BLaER1 (cell line): ENCODE measurements around the gene RECK.
A peak's percentile ranks its signal among the peaks of the same experiment; 100 is the strongest.

Experiments
- H3K27ac ChIP-seq: shearing (Covaris generic); formaldehyde crosslinking; 2 replicates; pipeline ENCODE4 v1.8.1; 2022
- H3K27me3 ChIP-seq: shearing (Covaris generic); formaldehyde crosslinking; 2 replicates; pipeline ENCODE4 v1.8.1; 2022
- H3K36me3 ChIP-seq: shearing (Covaris generic); formaldehyde crosslinking; 2 replicates; pipeline ENCODE4 v1.8.1; 2022
- H3K4me1 ChIP-seq: shearing (Covaris generic); formaldehyde crosslinking; 2 replicates; pipeline ENCODE4 v1.8.1; 2022
- H3K4me2 ChIP-seq: shearing (Covaris generic); formaldehyde crosslinking; 2 replicates; pipeline ENCODE4 v1.8.1; 2022
- H3K4me3 ChIP-seq: shearing (Covaris generic); formaldehyde crosslinking; 2 replicates; pipeline ENCODE4 v1.8.1; 2022
- H3K9ac ChIP-seq: shearing (Covaris generic); formaldehyde crosslinking; 2 replicates; pipeline ENCODE4 v1.8.1; 2022
- H3K9me3 ChIP-seq: shearing (Covaris generic); formaldehyde crosslinking; 2 replicates; pipeline ENCODE4 v1.8.1; 2022
- H4K20me1 ChIP-seq: shearing (Covaris generic); formaldehyde crosslinking; 2 replicates; pipeline ENCODE4 v1.8.1; 2022
- Cebpa-rat ChIP-seq: shearing (Covaris generic); IDR thresholded peaks from 2 replicates; pipeline ENCODE4 v1.8.1; 2022

Gene RECK

DNA sequence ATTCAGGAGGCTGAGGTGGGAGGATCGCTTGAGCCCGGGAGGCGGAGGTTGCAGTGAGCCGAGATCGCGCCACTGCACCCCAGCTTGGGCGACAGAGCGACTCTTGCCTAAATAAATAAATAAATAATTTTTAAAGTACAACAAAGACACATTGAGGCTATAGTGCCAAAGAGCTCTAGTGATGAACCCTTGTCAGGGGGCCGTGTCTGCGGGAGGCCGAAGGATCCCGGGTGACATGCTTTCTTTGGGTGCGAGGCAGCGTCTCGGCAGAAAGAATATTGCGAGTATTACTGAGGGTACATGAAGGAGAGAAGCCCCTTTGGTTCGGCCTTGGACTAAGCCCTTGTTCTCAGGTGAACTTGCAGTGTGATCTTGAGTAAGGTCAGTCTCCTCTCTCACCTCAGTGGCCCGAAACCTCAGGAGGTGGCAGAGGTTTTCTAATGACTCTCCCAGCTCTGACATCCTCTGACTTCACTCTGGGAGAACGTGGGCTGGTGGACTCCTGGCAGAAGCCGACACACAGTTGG, 397 bp upstream of the RECK start:
- Histone ChIP-seq H3K36me3 (no peaks in the 10 kb centered on the region), H3K4me2 (peak overlapping the region; percentile 90), H3K4me3 (peak overlapping the region; percentile 86), H3K9me3 (no peaks in the 10 kb centered on the region), H3K4me1 (peaks cover 53% of the 10 kb centered on the region), H4K20me1 (peaks cover 27% of the 10 kb centered on the region; the same call in 1 of the 2 replicates), H3K27ac (peak overlapping the region; percentile 85; the same call in 1 of the 2 replicates), H3K27me3 (no peaks in the 10 kb centered on the region), H3K9ac (peak overlapping the region; percentile 85)
- TF ChIP-seq Cebpa-rat, result no peak

- peaks cover 56% of the 10 kb centered on the region for H3K4me1 ChIP-seq
- H3K27ac ChIP-seq, result peak overlapping the region; percentile 85
- H3K4me2 ChIP-seq, result peak overlapping the region; percentile 90
- H4K20me1 ChIP-seq, result peaks cover 37% of the 10 kb centered on the region; the same call in 1 of the 2 replicates
- no peak for TF ChIP-seq Cebpa-rat
- H3K9ac ChIP-seq, result peak overlapping the region; percentile 85
- H3K9me3 ChIP-seq, result no peaks in the 10 kb centered on the region
- no peaks in the 10 kb centered on the region for H3K36me3 ChIP-seq
- H3K27me3 ChIP-seq, result no peaks in the 10 kb centered on the region
- H3K4me3 ChIP-seq, result peak overlapping the region; percentile 86
Measured at GRCh38 chr9:36037549-36038122, 923 bp downstream of the RECK start.

DNA sequence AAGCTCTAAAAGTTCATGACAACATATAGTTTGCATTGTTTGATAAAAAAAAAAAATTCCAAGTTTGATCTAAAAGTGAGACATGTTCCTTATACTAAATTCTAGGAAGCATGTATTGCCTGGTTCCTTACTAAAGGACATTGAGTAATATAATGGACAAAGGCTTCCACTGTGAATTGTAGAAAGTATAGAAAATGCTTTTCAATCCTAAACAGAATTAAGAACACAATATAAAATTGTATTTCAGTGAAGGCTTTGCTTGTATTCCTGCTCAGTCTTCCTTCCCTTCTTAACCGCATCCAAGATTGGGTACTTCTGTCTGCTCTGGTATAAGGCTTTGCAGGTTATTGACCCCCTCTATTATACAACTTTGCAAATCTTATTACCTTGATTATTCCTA, 2.4 kb downstream of the RECK start:
- H3K9me3 ChIP-seq, result peaks cover 11% of the 10 kb centered on the region
- H3K9ac ChIP-seq, result no peak overlapping the region
- H3K4me3 ChIP-seq, result no peak overlapping the region
- no peak overlapping the region for H3K27ac ChIP-seq
- no peaks in the 10 kb centered on the region for H3K27me3 ChIP-seq
- peaks cover 58% of the 10 kb centered on the region for H3K4me1 ChIP-seq
- H3K4me2 ChIP-seq, result peak overlapping the region; percentile 90
- peaks cover 37% of the 10 kb centered on the region; the same call in 1 of the 2 replicates for H4K20me1 ChIP-seq
- H3K36me3 ChIP-seq, result peaks cover 6% of the 10 kb centered on the region; the same call in 1 of the 2 replicates
- no peak for TF ChIP-seq Cebpa-rat

GRCh38 chr9:36039696-36040095, 3.0 kb downstream of the RECK start:
- TF ChIP-seq Cebpa-rat, result no peak
- no peak overlapping the region for H3K27ac ChIP-seq
- peaks cover 6% of the 10 kb centered on the region; the same call in 1 of the 2 replicates for H3K36me3 ChIP-seq
- no peak overlapping the region for H3K4me3 ChIP-seq
- H3K9me3 ChIP-seq, result peaks cover 14% of the 10 kb centered on the region
- H3K9ac ChIP-seq, result no peak overlapping the region
- H4K20me1 ChIP-seq, result peaks cover 37% of the 10 kb centered on the region; the same call in 1 of the 2 replicates
- peaks cover 62% of the 10 kb centered on the region for H3K4me1 ChIP-seq
- H3K4me2 ChIP-seq, result peak overlapping the region; percentile 90
- H3K27me3 ChIP-seq, result no peaks in the 10 kb centered on the region

DNA sequence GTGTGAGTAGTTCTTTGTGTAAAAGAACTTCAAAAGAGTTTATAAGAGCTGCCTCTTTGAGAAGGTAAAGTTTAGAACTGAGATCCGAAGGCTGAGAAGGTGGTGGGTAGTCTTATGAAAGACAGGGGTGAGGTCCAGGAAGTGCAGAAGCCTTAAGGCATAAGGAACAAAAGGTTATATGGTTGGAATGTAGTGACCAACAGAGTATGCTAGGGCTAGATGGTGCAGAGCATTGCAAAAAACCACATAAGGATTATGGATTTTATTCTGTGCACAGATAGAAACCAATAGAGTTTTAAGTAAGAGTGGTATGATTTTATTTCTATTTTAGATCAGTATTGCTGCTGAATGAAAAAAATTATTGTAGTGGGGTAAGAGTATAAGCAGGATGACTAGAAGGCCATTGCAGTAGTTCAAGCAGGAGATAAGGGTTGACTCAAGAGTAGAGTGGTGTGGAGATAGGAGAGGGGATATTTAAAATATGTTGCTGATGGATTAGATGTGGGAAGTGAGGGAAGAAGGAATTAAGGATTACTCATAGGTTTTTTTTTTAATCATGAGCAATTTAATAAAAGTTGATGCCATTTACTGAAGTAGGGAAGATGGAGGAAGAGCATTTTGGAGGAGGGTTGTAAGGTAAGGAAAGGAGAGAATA, 3.7 kb downstream of the RECK start:
- H3K4me2 ChIP-seq, result peak overlapping the region; percentile 83
- H3K9me3 ChIP-seq, result peaks cover 14% of the 10 kb centered on the region
- no peak overlapping the region for H3K4me3 ChIP-seq
- H4K20me1 ChIP-seq, result peaks cover 37% of the 10 kb centered on the region; the same call in 1 of the 2 replicates
- H3K9ac ChIP-seq, result no peak overlapping the region
- no peak overlapping the region for H3K27ac ChIP-seq
- H3K27me3 ChIP-seq, result no peaks in the 10 kb centered on the region
- peaks cover 63% of the 10 kb centered on the region for H3K4me1 ChIP-seq
- TF ChIP-seq Cebpa-rat, result no peak
- H3K36me3 ChIP-seq, result peaks cover 6% of the 10 kb centered on the region; the same call in 1 of the 2 replicates

GRCh38 chr9:36041506-36041905, 4.8 kb downstream of the RECK start:
- H4K20me1 ChIP-seq, result peaks cover 37% of the 10 kb centered on the region; the same call in 1 of the 2 replicates
- 0 out of 2 replicates have a peak overlapping the region, but pooled peaks have one; percentile 13 for H3K9ac ChIP-seq
- H3K4me1 ChIP-seq, result peaks cover 60% of the 10 kb centered on the region
- H3K27ac ChIP-seq, result peak overlapping the region; percentile 60
- no peaks in the 10 kb centered on the region for H3K27me3 ChIP-seq
- peak overlapping the region; percentile 83 for H3K4me2 ChIP-seq
- H3K9me3 ChIP-seq, result peaks cover 14% of the 10 kb centered on the region
- peaks cover 6% of the 10 kb centered on the region; the same call in 1 of the 2 replicates for H3K36me3 ChIP-seq
- H3K4me3 ChIP-seq, result peak overlapping the region; percentile 26; the same call in 1 of the 2 replicates
- TF ChIP-seq Cebpa-rat, result no peak

- Histone ChIP-seq H3K27ac (no peak overlapping the region), H3K4me3 (no peak overlapping the region), H4K20me1 (peaks cover 47% of the 10 kb centered on the region), H3K36me3 (peaks cover 11% of the 10 kb centered on the region; the same call in 1 of the 2 replicates), H3K4me2 (no peak overlapping the region), H3K4me1 (peaks cover 30% of the 10 kb centered on the region), H3K9ac (no peak overlapping the region), H3K9me3 (peaks cover 18% of the 10 kb centered on the region), H3K27me3 (no peaks in the 10 kb centered on the region)
- no peak for TF ChIP-seq Cebpa-rat
Measured at GRCh38 chr9:36045610-36046009, 8.9 kb downstream of the RECK start.

- Histone ChIP-seq H3K4me2 (no peak overlapping the region), H3K36me3 (peaks cover 12% of the 10 kb centered on the region; the same call in 1 of the 2 replicates), H3K27ac (no peak overlapping the region), H3K9me3 (peaks cover 18% of the 10 kb centered on the region), H4K20me1 (peaks cover 36% of the 10 kb centered on the region), H3K4me3 (no peak overlapping the region), H3K27me3 (no peaks in the 10 kb centered on the region), H3K4me1 (peaks cover 17% of the 10 kb centered on the region), H3K9ac (no peak overlapping the region)
- no peak for TF ChIP-seq Cebpa-rat
Measured at GRCh38 chr9:36046923-36047322, 10.2 kb downstream of the RECK start.

GRCh38 chr9:36049408-36049807, 12.7 kb downstream of the RECK start:
- Histone ChIP-seq H3K4me3 (no peak overlapping the region), H3K36me3 (peaks cover 20% of the 10 kb centered on the region; the same call in 1 of the 2 replicates), H3K27ac (no peak overlapping the region), H3K4me2 (no peak overlapping the region), H3K9me3 (peaks cover 4% of the 10 kb centered on the region; the same call in 1 of the 2 replicates), H3K9ac (no peak overlapping the region), H3K4me1 (peaks cover 15% of the 10 kb centered on the region), H3K27me3 (no peaks in the 10 kb centered on the region), H4K20me1 (peaks cover 32% of the 10 kb centered on the region)
- no peak for TF ChIP-seq Cebpa-rat

DNA sequence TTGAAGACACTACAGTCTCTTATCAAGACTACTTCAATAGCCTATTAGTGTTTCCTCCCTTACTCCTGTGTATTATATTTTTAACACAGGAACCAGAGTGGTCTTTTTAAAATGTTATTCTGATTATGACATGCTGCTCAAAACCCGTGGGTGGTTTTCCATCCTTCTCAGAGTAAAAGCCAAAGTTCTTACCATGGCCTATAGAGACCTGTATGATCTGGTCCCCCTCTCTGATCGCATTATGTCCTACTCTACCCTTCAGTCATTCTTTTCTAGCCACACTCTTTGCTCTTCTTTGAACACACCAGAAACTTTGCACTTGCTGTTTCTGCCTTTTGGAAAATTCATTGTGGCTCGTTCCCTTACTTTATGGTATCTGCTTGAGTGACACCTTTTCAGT, 13.8 kb downstream of the RECK start:
- H3K4me2 ChIP-seq, result no peak overlapping the region
- H4K20me1 ChIP-seq, result peaks cover 32% of the 10 kb centered on the region
- H3K9ac ChIP-seq, result no peak overlapping the region
- H3K27me3 ChIP-seq, result no peaks in the 10 kb centered on the region
- no peak for TF ChIP-seq Cebpa-rat
- H3K27ac ChIP-seq, result no peak overlapping the region
- 0 out of 2 replicates have a peak, but pooled peaks cover 4% of the 10 kb centered on the region for H3K9me3 ChIP-seq
- no peak overlapping the region for H3K4me3 ChIP-seq
- peaks cover 12% of the 10 kb centered on the region for H3K4me1 ChIP-seq
- H3K36me3 ChIP-seq, result peaks cover 20% of the 10 kb centered on the region; the same call in 1 of the 2 replicates
